ENCODE measurements around the gene GSG1L.

Gene GSG1L

GRCh38 chr16:27806388-27806787, 257.1 kb downstream of the GSG1L start:
- no peak overlapping the region for H3K4me3 ChIP-seq (ENCODE audit: low read length)
- peaks cover 43% of the 10 kb centered on the region for H3K27me3 ChIP-seq (replicated peaks; ENCODE audit: control insufficient read depth, insufficient read depth, low read length)
- DNase-seq (ENCODE audit: low read depth): no peak
- H3K4me1 ChIP-seq (ENCODE audit: control insufficient read depth, insufficient read depth, low read length): peaks cover 10% of the 10 kb centered on the region
- H3K36me3 ChIP-seq (ENCODE audit: control insufficient read depth, insufficient read depth, low read length, severe bottlenecking): no peaks in the 10 kb centered on the region
- peaks cover 8% of the 10 kb centered on the region for H3K9me3 ChIP-seq (ENCODE audit: control insufficient read depth, low read length)
- H3K9ac ChIP-seq (ENCODE audit: low read length): no peak overlapping the region

GRCh38 chr16:27805828-27806351, 257.6 kb downstream of the GSG1L start:
- no peak overlapping the region for H3K9ac ChIP-seq (ENCODE audit: low read length)
- H3K27me3 ChIP-seq (replicated peaks; ENCODE audit: control insufficient read depth, insufficient read depth, low read length): peaks cover 46% of the 10 kb centered on the region
- no peak overlapping the region for H3K4me3 ChIP-seq (ENCODE audit: low read length)
- no peak for DNase-seq (ENCODE audit: low read depth)
- H3K36me3 ChIP-seq (ENCODE audit: control insufficient read depth, insufficient read depth, low read length, severe bottlenecking): no peaks in the 10 kb centered on the region
- H3K4me1 ChIP-seq (ENCODE audit: control insufficient read depth, insufficient read depth, low read length): peaks cover 14% of the 10 kb centered on the region
- peaks cover 8% of the 10 kb centered on the region for H3K9me3 ChIP-seq (ENCODE audit: control insufficient read depth, low read length)

- peaks cover 53% of the 10 kb centered on the region for H3K27me3 ChIP-seq (replicated peaks; ENCODE audit: control insufficient read depth, insufficient read depth, low read length)
- H3K4me1 ChIP-seq (ENCODE audit: control insufficient read depth, insufficient read depth, low read length): peaks cover 23% of the 10 kb centered on the region
- no peaks in the 10 kb centered on the region for H3K36me3 ChIP-seq (ENCODE audit: control insufficient read depth, insufficient read depth, low read length, severe bottlenecking)
- no peak for DNase-seq (ENCODE audit: low read depth)
- no peak overlapping the region for H3K9ac ChIP-seq (ENCODE audit: low read length)
- H3K4me3 ChIP-seq (ENCODE audit: low read length): no peak overlapping the region
- H3K9me3 ChIP-seq (ENCODE audit: control insufficient read depth, low read length): no peaks in the 10 kb centered on the region
Observed at GRCh38 chr16:27803775-27804549, 259.6 kb downstream of the GSG1L start.

GRCh38 chr16:27802664-27803439, 260.7 kb downstream of the GSG1L start:
- Histone ChIP-seq H3K27me3 (replicated peaks; ENCODE audit: control insufficient read depth, insufficient read depth, low read length) (peaks cover 53% of the 10 kb centered on the region), H3K9ac (ENCODE audit: low read length) (no peak overlapping the region), H3K9me3 (ENCODE audit: control insufficient read depth, low read length) (no peaks in the 10 kb centered on the region), H3K4me1 (ENCODE audit: control insufficient read depth, insufficient read depth, low read length) (peaks cover 29% of the 10 kb centered on the region), H3K4me3 (ENCODE audit: low read length) (no peak overlapping the region), H3K36me3 (ENCODE audit: control insufficient read depth, insufficient read depth, low read length, severe bottlenecking) (no peaks in the 10 kb centered on the region)
- DNase-seq (ENCODE audit: low read depth): no peak

GRCh38 chr16:27801289-27801945, 262.1 kb downstream of the GSG1L start:
- no peak for DNase-seq (ENCODE audit: low read depth)
- Histone ChIP-seq H3K9me3 (ENCODE audit: control insufficient read depth, low read length) (no peaks in the 10 kb centered on the region), H3K36me3 (ENCODE audit: control insufficient read depth, insufficient read depth, low read length, severe bottlenecking) (no peaks in the 10 kb centered on the region), H3K9ac (ENCODE audit: low read length) (no peak overlapping the region), H3K4me1 (ENCODE audit: control insufficient read depth, insufficient read depth, low read length) (peaks cover 22% of the 10 kb centered on the region), H3K4me3 (ENCODE audit: low read length) (no peak overlapping the region), H3K27me3 (replicated peaks; ENCODE audit: control insufficient read depth, insufficient read depth, low read length) (peaks cover 51% of the 10 kb centered on the region)

GRCh38 chr16:27800817-27801216, 262.7 kb downstream of the GSG1L start:
- Histone ChIP-seq H3K27me3 (replicated peaks; ENCODE audit: control insufficient read depth, insufficient read depth, low read length) (peaks cover 50% of the 10 kb centered on the region), H3K36me3 (ENCODE audit: control insufficient read depth, insufficient read depth, low read length, severe bottlenecking) (no peaks in the 10 kb centered on the region), H3K9ac (ENCODE audit: low read length) (no peak overlapping the region), H3K4me3 (ENCODE audit: low read length) (no peak overlapping the region), H3K9me3 (ENCODE audit: control insufficient read depth, low read length) (no peaks in the 10 kb centered on the region), H3K4me1 (ENCODE audit: control insufficient read depth, insufficient read depth, low read length) (peaks cover 22% of the 10 kb centered on the region)
- DNase-seq (ENCODE audit: low read depth): no peak

GRCh38 chr16:27799896-27800295, 263.6 kb downstream of the GSG1L start:
- H3K9ac ChIP-seq (ENCODE audit: low read length): no peak overlapping the region
- peaks cover 59% of the 10 kb centered on the region for H3K27me3 ChIP-seq (replicated peaks; ENCODE audit: control insufficient read depth, insufficient read depth, low read length)
- peaks cover 22% of the 10 kb centered on the region for H3K4me1 ChIP-seq (ENCODE audit: control insufficient read depth, insufficient read depth, low read length)
- no peaks in the 10 kb centered on the region for H3K36me3 ChIP-seq (ENCODE audit: control insufficient read depth, insufficient read depth, low read length, severe bottlenecking)
- no peak overlapping the region for H3K4me3 ChIP-seq (ENCODE audit: low read length)
- H3K9me3 ChIP-seq (ENCODE audit: control insufficient read depth, low read length): no peaks in the 10 kb centered on the region
- DNase-seq (ENCODE audit: low read depth): no peak

- no peaks in the 10 kb centered on the region for H3K36me3 ChIP-seq (ENCODE audit: control insufficient read depth, insufficient read depth, low read length, severe bottlenecking)
- peak overlapping the region; percentile 69 for H3K9ac ChIP-seq (ENCODE audit: low read length)
- H3K27me3 ChIP-seq (replicated peaks; ENCODE audit: control insufficient read depth, insufficient read depth, low read length): peaks cover 53% of the 10 kb centered on the region
- peaks cover 22% of the 10 kb centered on the region for H3K4me1 ChIP-seq (ENCODE audit: control insufficient read depth, insufficient read depth, low read length)
- no peak for DNase-seq (ENCODE audit: low read depth)
- no peak overlapping the region for H3K4me3 ChIP-seq (ENCODE audit: low read length)
- H3K9me3 ChIP-seq (ENCODE audit: control insufficient read depth, low read length): no peaks in the 10 kb centered on the region
Observed at GRCh38 chr16:27798241-27798640, 265.3 kb downstream of the GSG1L start.

GRCh38 chr16:27795992-27796614, 267.4 kb downstream of the GSG1L start:
- H3K9ac ChIP-seq (ENCODE audit: low read length): no peak overlapping the region
- H3K4me1 ChIP-seq (ENCODE audit: control insufficient read depth, insufficient read depth, low read length): peaks cover 17% of the 10 kb centered on the region
- H3K9me3 ChIP-seq (ENCODE audit: control insufficient read depth, low read length): no peaks in the 10 kb centered on the region
- H3K36me3 ChIP-seq (ENCODE audit: control insufficient read depth, insufficient read depth, low read length, severe bottlenecking): no peaks in the 10 kb centered on the region
- no peak overlapping the region for H3K4me3 ChIP-seq (ENCODE audit: low read length)
- peak; percentile 55 for DNase-seq (ENCODE audit: low read depth)
- peaks cover 43% of the 10 kb centered on the region for H3K27me3 ChIP-seq (replicated peaks; ENCODE audit: control insufficient read depth, insufficient read depth, low read length)

GRCh38 chr16:27793249-27793622, 270.3 kb downstream of the GSG1L start:
- H3K36me3 ChIP-seq (ENCODE audit: control insufficient read depth, insufficient read depth, low read length, severe bottlenecking): no peaks in the 10 kb centered on the region
- H3K27me3 ChIP-seq (replicated peaks; ENCODE audit: control insufficient read depth, insufficient read depth, low read length): peaks cover 28% of the 10 kb centered on the region
- no peak overlapping the region for H3K9ac ChIP-seq (ENCODE audit: low read length)
- H3K4me1 ChIP-seq (ENCODE audit: control insufficient read depth, insufficient read depth, low read length): no peaks in the 10 kb centered on the region
- H3K4me3 ChIP-seq (ENCODE audit: low read length): no peak overlapping the region
- DNase-seq (ENCODE audit: low read depth): no peak
- peaks cover 11% of the 10 kb centered on the region for H3K9me3 ChIP-seq (ENCODE audit: control insufficient read depth, low read length)
